Astrocyte (in vitro differentiated cells and primary cell): ENCODE data around the gene SMIM17. TPM values are rescaled to one million over a fixed set of nuclear protein-coding genes. Genes with fewer than 3 reads are reported as not detected.
"Not testable (repeated sequence)": the region's sequence is repeated elsewhere in the genome, so short reads cannot be mapped to it uniquely, and the experiment has no call there.

ENCODE experiments used
- DNase-seq: peaks from one replicate; pipeline ENCODE4 v3.0.0-alpha.2; 2010; ENCODE audit warnings: low read depth
- FAIRE-seq: peaks from 2 replicates; lab custom pipeline; 2011; peaks lifted over from hg19 to GRCh38; lab: Jason Lieb, UNC
- H2AFZ ChIP-seq: 2 replicates; pipeline ENCODE4 v1.6.0; 2012; ENCODE audit warnings: low read depth, low read length, inconsistent platforms
- H3K27ac ChIP-seq: 2 replicates; pipeline ENCODE4 v1.5.1; 2011; ENCODE audit warnings: low read depth, low read length, inconsistent platforms
- H3K27me3 ChIP-seq: 2 replicates; pipeline ENCODE4 v1.6.0; 2011; ENCODE audit warnings: low read length, inconsistent platforms; ENCODE audit not compliant: insufficient read depth
- H3K36me3 ChIP-seq: 2 replicates; pipeline ENCODE4 v1.5.1; 2011; ENCODE audit warnings: low read length, inconsistent platforms; ENCODE audit not compliant: insufficient read depth
- H3K4me1 ChIP-seq: 2 replicates; pipeline ENCODE4 v1.5.1; 2011; ENCODE audit warnings: low read length, inconsistent platforms; ENCODE audit not compliant: insufficient read depth
- H3K4me2 ChIP-seq: 2 replicates; pipeline ENCODE4 v1.6.0; 2012; ENCODE audit warnings: low read length, inconsistent platforms
- H3K4me3 ChIP-seq: 2 replicates; pipeline ENCODE4 v1.5.1; 2011; ENCODE audit warnings: low read depth, mild to moderate bottlenecking, low read length, inconsistent platforms; ENCODE audit not compliant: insufficient read depth
- H3K79me2 ChIP-seq: 2 replicates; pipeline ENCODE4 v1.6.0; 2012; ENCODE audit warnings: mild to moderate bottlenecking, low read length, inconsistent platforms; ENCODE audit not compliant: insufficient read depth
- H3K9ac ChIP-seq: 2 replicates; pipeline ENCODE4 v1.6.0; 2012; ENCODE audit warnings: mild to moderate bottlenecking, low read length, inconsistent platforms
- H3K9me3 ChIP-seq: 2 replicates; pipeline ENCODE4 v1.5.1; 2012; ENCODE audit warnings: low read depth, mild to moderate bottlenecking, low read length, inconsistent platforms; ENCODE audit not compliant: insufficient read depth
- H4K20me1 ChIP-seq: 2 replicates; pipeline ENCODE4 v1.6.0; 2012; ENCODE audit warnings: low read length, inconsistent platforms; ENCODE audit not compliant: insufficient read depth
- H3K27ac Mint-ChIP-seq: one replicate; pipeline ENCODE4 v1.8.0; 2021; ENCODE audit warnings: mild to moderate bottlenecking, mixed read lengths; ENCODE audit not compliant: unreplicated experiment
- H3K27me3 Mint-ChIP-seq: one replicate; pipeline ENCODE4 v1.8.0; 2021; ENCODE audit warnings: low read depth, mixed read lengths; ENCODE audit not compliant: unreplicated experiment
- H3K36me3 Mint-ChIP-seq: one replicate; pipeline ENCODE4 v1.8.0; 2021; ENCODE audit warnings: low read depth, mixed read lengths; ENCODE audit not compliant: unreplicated experiment
- H3K4me1 Mint-ChIP-seq: one replicate; pipeline ENCODE4 v1.8.0; 2021; ENCODE audit warnings: low read depth, mixed read lengths; ENCODE audit not compliant: unreplicated experiment
- H3K4me3 Mint-ChIP-seq: one replicate; pipeline ENCODE4 v1.8.0; 2021; ENCODE audit warnings: mild to moderate bottlenecking, moderate library complexity, mixed read lengths; ENCODE audit not compliant: unreplicated experiment
- H3K9me3 Mint-ChIP-seq: one replicate; pipeline ENCODE4 v1.8.0; 2021; ENCODE audit warnings: mild to moderate bottlenecking, mixed read lengths; ENCODE audit not compliant: unreplicated experiment
- EZH2 ChIP-seq: IDR thresholded peaks from 2 replicates; pipeline ENCODE4 v1.6.1; 2012; ENCODE audit warnings: mild to moderate bottlenecking, low read length, inconsistent platforms; ENCODE audit not compliant: insufficient read depth
- total RNA-seq: library from RNA; stranded (reverse); gene quantifications from 2 replicates; pipeline ENCODE4 v1.2.1, GENCODE V29; 2021
- TF ChIP-seq, protein P1 (sequence below): IDR thresholded peaks from 2 replicates; pipeline ENCODE4 v1.5.1; 2011; ENCODE audit warnings: low read depth, mild to moderate bottlenecking, inconsistent platforms, low read length, moderate library complexity; ENCODE audit not compliant: insufficient read depth

Gene SMIM17
- total RNA-seq, 1 donor from 2014 or later: 0.27 TPM

DNA sequence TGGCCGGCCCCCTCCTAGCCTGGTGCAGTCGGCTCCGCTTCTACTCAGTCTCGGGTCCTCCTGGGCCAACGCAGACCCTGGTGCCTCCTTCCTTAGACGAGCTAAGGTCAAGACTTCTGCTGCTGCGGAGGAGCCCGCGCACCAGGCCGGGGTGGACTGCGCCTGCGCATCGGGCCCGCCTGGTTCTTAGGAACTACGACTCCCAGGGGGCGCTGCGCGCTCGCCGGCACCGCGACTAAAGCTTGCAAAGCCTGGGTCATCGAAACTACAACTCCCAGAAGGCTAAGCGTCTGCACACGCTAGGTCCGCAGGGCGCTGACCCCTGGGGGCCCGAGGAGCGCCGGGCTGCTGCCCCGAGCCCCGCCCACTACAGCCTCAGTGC, 28.6 kb downstream of the SMIM17 start, which contains the start of gene ZNF835:
ZNF835 (minus strand) TSS at position 145 of the 382 bp plus-strand sequence. CDS start 6,559 bp downstream, outside the sequence.
- H3K27me3 Mint-ChIP-seq: no peaks in the 10 kb centered on the region
- FAIRE-seq (no peak), DNase-seq (no peak)
- Histone ChIP-seq H3K27me3 (no peaks in the 10 kb centered on the region), H3K79me2 (no peaks in the 10 kb centered on the region), H3K9ac (no peak within 1 kb of the TSS), H3K36me3 (no peaks in the 10 kb centered on the region), H3K27ac (no peak within 1 kb of the TSS), H3K4me1 (no peaks in the 10 kb centered on the region), H4K20me1 (no peaks in the 10 kb centered on the region), H3K4me2 (peak within 1 kb of the TSS; percentile 60), H3K4me3 (peak within 1 kb of the TSS; percentile 10), H3K9me3 (peaks cover 14% of the 10 kb centered on the region), H2AFZ (peak within 1 kb of the TSS; percentile 80)
- H3K36me3 Mint-ChIP-seq: peaks cover 2% of the 10 kb centered on the region
- TF ChIP-seq, protein P1, sequence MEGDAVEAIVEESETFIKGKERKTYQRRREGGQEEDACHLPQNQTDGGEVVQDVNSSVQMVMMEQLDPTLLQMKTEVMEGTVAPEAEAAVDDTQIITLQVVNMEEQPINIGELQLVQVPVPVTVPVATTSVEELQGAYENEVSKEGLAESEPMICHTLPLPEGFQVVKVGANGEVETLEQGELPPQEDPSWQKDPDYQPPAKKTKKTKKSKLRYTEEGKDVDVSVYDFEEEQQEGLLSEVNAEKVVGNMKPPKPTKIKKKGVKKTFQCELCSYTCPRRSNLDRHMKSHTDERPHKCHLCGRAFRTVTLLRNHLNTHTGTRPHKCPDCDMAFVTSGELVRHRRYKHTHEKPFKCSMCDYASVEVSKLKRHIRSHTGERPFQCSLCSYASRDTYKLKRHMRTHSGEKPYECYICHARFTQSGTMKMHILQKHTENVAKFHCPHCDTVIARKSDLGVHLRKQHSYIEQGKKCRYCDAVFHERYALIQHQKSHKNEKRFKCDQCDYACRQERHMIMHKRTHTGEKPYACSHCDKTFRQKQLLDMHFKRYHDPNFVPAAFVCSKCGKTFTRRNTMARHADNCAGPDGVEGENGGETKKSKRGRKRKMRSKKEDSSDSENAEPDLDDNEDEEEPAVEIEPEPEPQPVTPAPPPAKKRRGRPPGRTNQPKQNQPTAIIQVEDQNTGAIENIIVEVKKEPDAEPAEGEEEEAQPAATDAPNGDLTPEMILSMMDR: no peak
- no peak for TF ChIP-seq EZH2
- no peak within 1 kb of the TSS for H3K27ac Mint-ChIP-seq
- no peaks in the 10 kb centered on the region for H3K4me1 Mint-ChIP-seq
- peaks cover 28% of the 10 kb centered on the region for H3K9me3 Mint-ChIP-seq
- H3K4me3 Mint-ChIP-seq: no peak within 1 kb of the TSS

DNA sequence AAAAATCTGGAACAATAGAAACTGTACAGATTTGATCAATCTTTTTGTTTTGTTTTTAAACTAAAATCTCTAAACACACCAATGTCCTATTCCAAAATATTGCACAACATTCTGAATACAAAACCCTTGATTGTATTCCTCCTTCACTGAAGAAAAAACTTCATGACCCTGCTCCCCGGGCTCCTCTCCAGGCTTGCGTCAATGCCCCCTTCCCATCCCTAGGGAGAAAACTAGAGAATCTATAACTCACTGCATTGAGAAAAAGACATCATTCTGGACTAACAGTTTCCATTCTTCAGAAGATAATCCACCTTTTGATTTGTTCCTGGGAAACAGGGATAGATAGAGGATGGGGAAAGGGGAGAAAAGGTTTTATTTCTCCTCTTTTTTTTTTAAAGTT, 29.7 kb downstream of the SMIM17 start:
- DNase-seq, H3K4me3 Mint-ChIP-seq, H3K27me3 Mint-ChIP-seq, H3K27me3 ChIP-seq, FAIRE-seq, H2AFZ ChIP-seq, H3K4me1 Mint-ChIP-seq, H3K36me3 ChIP-seq, H3K79me2 ChIP-seq, H3K36me3 Mint-ChIP-seq, H4K20me1 ChIP-seq, H3K4me3 ChIP-seq, H3K9ac ChIP-seq, H3K27ac Mint-ChIP-seq, H3K4me2 ChIP-seq, H3K27ac ChIP-seq, H3K4me1 ChIP-seq: not testable (repeated sequence)
- H3K9me3 ChIP-seq: peaks cover 12% of the 10 kb centered on the region
- H3K9me3 Mint-ChIP-seq: peaks cover 27% of the 10 kb centered on the region

DNA sequence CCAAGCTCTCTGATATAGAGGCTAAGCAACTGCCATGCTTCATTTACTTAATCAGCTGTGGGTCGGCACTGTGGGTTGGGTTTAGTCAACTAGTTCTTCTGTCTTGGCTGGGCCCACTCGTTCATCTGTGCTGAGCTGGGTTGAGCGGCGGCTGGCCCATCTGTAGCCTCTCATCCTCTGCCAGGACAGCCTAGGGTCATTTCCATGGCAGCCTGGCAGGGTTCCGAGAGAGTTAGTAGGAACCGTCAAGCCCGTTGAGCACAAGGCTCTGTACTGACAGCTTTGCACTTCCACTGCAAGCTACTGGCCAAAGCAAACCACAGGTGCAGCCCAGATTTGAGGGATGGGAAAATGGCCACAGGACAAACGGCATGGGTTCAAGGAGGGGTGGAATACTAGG, 35.2 kb downstream of the SMIM17 start:
- DNase-seq (no peak), FAIRE-seq (no peak)
- no peak overlapping the region for H3K9ac ChIP-seq
- peaks cover 3% of the 10 kb centered on the region for H3K9me3 ChIP-seq
- H3K4me3 ChIP-seq: no peak overlapping the region
- no peak overlapping the region for H3K4me2 ChIP-seq
- TF ChIP-seq, protein P1: no peak
- TF ChIP-seq EZH2: no peak
- no peaks in the 10 kb centered on the region for H3K36me3 ChIP-seq
- no peak overlapping the region for H3K27ac ChIP-seq
- H3K36me3 Mint-ChIP-seq: no peaks in the 10 kb centered on the region
- no peaks in the 10 kb centered on the region for H3K4me1 ChIP-seq
- H3K27me3 Mint-ChIP-seq: no peaks in the 10 kb centered on the region
- H2AFZ ChIP-seq: no peak overlapping the region
- H3K79me2 ChIP-seq: no peaks in the 10 kb centered on the region
- no peaks in the 10 kb centered on the region for H3K27me3 ChIP-seq
- H4K20me1 ChIP-seq: no peaks in the 10 kb centered on the region
- peaks cover 24% of the 10 kb centered on the region for H3K9me3 Mint-ChIP-seq
- H3K4me1 Mint-ChIP-seq: no peaks in the 10 kb centered on the region
- H3K4me3 Mint-ChIP-seq: no peak overlapping the region
- no peak overlapping the region for H3K27ac Mint-ChIP-seq
